ENCODE measurements around the gene OR6M1.

Gene OR6M1

DNA sequence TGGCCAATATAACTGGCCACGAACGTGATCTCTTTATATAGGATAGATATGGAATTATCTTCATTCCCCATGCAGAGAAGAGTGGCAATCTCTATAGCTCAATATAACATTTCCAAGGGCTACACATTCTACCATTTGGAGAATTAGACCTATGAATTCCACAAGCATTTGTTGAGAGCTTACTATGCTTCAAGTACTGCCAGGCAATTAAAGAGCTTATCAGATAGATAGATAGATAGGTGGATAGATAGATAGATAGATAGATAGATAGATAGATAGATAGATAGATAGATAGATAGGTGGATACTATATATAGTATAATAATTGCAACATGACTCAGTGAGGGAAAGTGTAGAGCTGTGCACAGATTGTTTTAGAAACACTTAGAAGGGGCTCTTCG, 50.3 kb downstream of the OR6M1 start:
- H3K4me3 ChIP-seq (ENCODE audit: low read depth, low read length): no peak overlapping the region
- in situ Hi-C loops (cut with HindIII; ENCODE audit: low sequenced_read_pairs): no loop called here
- no peak for DNase-seq (ENCODE audit: low read depth)
- TF ChIP-seq, protein P1, sequence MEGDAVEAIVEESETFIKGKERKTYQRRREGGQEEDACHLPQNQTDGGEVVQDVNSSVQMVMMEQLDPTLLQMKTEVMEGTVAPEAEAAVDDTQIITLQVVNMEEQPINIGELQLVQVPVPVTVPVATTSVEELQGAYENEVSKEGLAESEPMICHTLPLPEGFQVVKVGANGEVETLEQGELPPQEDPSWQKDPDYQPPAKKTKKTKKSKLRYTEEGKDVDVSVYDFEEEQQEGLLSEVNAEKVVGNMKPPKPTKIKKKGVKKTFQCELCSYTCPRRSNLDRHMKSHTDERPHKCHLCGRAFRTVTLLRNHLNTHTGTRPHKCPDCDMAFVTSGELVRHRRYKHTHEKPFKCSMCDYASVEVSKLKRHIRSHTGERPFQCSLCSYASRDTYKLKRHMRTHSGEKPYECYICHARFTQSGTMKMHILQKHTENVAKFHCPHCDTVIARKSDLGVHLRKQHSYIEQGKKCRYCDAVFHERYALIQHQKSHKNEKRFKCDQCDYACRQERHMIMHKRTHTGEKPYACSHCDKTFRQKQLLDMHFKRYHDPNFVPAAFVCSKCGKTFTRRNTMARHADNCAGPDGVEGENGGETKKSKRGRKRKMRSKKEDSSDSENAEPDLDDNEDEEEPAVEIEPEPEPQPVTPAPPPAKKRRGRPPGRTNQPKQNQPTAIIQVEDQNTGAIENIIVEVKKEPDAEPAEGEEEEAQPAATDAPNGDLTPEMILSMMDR (IDR thresholded peaks at IDR 0.05; ENCODE audit: low read depth, low read length, missing control alignments): no peak

All from astrocyte of the cerebellum (primary cell).